IPS-11a (cell line): ENCODE measurements around the gene CCDC24.
A peak's percentile ranks its signal among the peaks of the same experiment; 100 is the strongest.

Experiments used
- H3K4me3 ChIP-seq: one replicate; pipeline ENCODE4 v1.5.1; 2013; ENCODE audit warnings: low read depth, low read length, control low read depth

Gene CCDC24

DNA sequence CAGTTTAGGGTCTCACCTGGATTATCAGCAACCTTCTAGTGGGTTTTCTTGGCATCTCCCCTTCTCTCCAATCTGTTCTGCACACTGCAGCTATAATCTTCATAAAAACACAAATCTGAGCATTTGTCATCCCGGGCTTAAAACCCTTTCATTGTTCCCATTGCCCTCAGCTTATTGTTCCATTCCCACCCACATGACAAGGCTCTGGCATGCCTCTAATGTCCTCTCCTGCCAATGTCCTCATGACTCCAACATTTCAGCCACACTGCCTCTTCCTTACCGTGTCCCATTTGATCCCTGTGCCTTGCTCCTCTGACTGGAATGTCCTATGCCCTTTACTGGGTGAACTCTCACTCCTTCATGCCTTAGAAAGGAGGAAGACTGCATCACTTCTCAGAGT lies 29.1 kb upstream of the CCDC24 start:
- H3K4me3 ChIP-seq: no peak overlapping the region

- H3K4me3 ChIP-seq: no peak overlapping the region
Measured at GRCh38 chr1:43963006-43963405, 28.4 kb upstream of the CCDC24 start.

- H3K4me3 ChIP-seq: no peak overlapping the region
Measured at GRCh38 chr1:43963890-43964289, 27.5 kb upstream of the CCDC24 start.

- no peak overlapping the region for H3K4me3 ChIP-seq
Measured at GRCh38 chr1:43965316-43965715, 26.1 kb upstream of the CCDC24 start.

GRCh38 chr1:43968348-43968948 lies 23.0 kb upstream of the CCDC24 start:
- H3K4me3 ChIP-seq: no peak overlapping the region

- H3K4me3 ChIP-seq: no peak overlapping the region
Measured at GRCh38 chr1:43969416-43969745, 22.0 kb upstream of the CCDC24 start.

- H3K4me3 ChIP-seq: peak within 1 kb of the TSS; percentile 98
Measured at GRCh38 chr1:43969746-43970466, 21.5 kb upstream of the CCDC24 start, which contains the start of gene DPH2. Gene DPH2, plus strand, starts transcription at chr1:43970010. Its CDS starts 166 bp downstream, at chr1:43970176.

GRCh38 chr1:43970502-43970901 lies 20.9 kb upstream of the CCDC24 start:
- H3K4me3 ChIP-seq: peak overlapping the region; percentile 98

DNA sequence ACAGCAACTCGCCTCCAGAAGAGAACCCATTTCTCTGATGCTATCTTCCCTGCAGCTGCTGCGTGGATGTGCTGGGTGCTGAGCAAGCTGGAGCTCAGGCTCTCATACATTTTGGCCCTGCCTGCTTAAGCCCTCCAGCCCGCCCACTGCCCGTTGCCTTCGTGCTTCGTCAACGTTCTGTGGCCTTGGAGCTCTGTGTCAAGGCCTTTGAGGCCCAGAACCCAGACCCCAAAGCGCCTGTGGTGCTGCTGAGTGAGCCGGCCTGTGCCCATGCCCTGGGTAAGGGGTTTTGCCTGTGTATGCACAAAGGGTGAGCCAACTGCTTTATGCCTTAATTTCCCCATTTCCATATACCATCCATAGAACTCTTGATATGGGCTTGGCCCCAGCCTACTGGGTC lies 20.5 kb upstream of the CCDC24 start:
- H3K4me3 ChIP-seq: no peak overlapping the region

GRCh38 chr1:43971336-43971980 lies 19.9 kb upstream of the CCDC24 start:
- H3K4me3 ChIP-seq: no peak overlapping the region

DNA sequence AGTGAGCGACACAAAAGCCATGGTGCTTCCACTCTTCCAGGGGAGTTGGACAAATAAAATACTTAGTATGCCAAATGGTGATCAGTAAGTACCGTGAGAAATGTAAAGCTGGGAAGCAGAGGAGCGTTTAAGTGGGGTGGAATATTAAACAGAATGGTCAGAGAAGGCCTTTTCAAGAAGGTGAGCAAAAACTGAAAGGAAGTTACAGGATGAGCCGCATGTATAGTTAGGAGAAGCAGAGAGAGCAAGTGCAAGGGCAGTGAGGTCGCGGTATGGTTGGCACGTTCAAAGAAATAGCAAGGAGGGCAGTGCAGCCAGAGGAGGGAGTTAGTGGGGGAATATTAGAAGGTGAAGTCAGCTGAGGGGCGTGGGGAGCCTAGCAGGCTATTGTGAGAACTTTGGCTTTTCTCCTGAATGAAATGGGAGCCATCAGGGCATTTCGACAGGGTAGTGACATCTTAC lies 17.4 kb upstream of the CCDC24 start:
- H3K4me3 ChIP-seq: peak overlapping the region; percentile 81

GRCh38 chr1:43974443-43975248 lies 16.8 kb upstream of the CCDC24 start, which contains the start of gene ATP6V0B:
Gene ATP6V0B, plus strand, starts transcription at chr1:43974960. Its CDS starts 81 bp downstream, at chr1:43975041.
- H3K4me3 ChIP-seq: peak within 1 kb of the TSS; percentile 81

GRCh38 chr1:43975249-43975961 lies 16.0 kb upstream of the CCDC24 start:
- H3K4me3 ChIP-seq: peak overlapping the region; percentile 81

GRCh38 chr1:43976045-43976444 lies 15.4 kb upstream of the CCDC24 start:
- peak overlapping the region; percentile 81 for H3K4me3 ChIP-seq

DNA sequence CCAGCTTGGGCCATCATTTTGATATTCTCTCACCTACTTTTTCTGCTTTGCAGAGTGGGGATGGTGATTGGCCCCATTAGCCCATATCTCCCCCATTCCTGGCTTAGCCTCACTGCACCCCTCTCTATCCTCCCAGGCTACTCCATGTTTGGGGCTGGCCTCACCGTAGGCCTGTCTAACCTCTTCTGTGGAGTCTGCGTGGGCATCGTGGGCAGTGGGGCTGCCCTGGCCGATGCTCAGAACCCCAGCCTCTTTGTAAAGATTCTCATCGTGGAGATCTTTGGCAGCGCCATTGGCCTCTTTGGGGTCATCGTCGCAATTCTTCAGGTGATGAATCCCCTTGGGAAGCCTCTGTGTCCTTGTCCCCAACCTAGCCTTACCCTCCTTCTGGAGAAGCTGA lies 14.5 kb upstream of the CCDC24 start:
- no peak overlapping the region for H3K4me3 ChIP-seq

GRCh38 chr1:43977376-43978263 lies 13.8 kb upstream of the CCDC24 start:
- no peak overlapping the region for H3K4me3 ChIP-seq

DNA sequence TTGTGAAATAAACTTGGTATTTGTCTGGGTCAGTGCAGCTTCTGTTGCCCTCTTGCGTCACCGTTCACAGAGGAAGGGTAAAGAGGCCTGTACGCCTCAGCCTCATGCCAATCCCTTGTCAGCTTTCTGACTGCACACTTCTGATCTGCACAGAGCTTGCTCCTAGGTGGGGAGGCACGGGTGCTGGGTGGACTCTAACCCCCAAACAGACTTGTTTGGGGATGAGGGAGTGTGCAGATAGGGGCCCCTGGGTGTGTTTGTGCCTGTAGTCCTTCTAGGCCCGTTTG lies 13.2 kb upstream of the CCDC24 start:
- H3K4me3 ChIP-seq: peak overlapping the region; percentile 64

- H3K4me3 ChIP-seq: peak within 1 kb of the TSS; percentile 64
Measured at GRCh38 chr1:43978551-43979260, 12.7 kb upstream of the CCDC24 start, which contains the start of gene B4GALT2. Gene B4GALT2, plus strand, starts transcription at chr1:43979210. Its CDS starts 1,951 bp downstream, at chr1:43981161.

- peak overlapping the region; percentile 47 for H3K4me3 ChIP-seq
Measured at GRCh38 chr1:43979261-43979527, 12.2 kb upstream of the CCDC24 start.
